Loucy (cell line): ENCODE results near the gene P2RY2.

Source experiments
- H2AFZ ChIP-seq: fragments of 200-600 bp; sonication (generic); 2 replicates; pipeline ENCODE4 v1.6.0; 2016; ENCODE audit warnings: antibody characterized with exemption, mild to moderate bottlenecking, low read length, moderate library complexity
- H3F3A ChIP-seq: fragments of 200-600 bp; 2 replicates; pipeline ENCODE4 v1.6.0; 2016; ENCODE audit warnings: antibody characterized with exemption, low read depth, mild to moderate bottlenecking
- H3K27me3 ChIP-seq: fragments of 200-600 bp; sonication (generic); 2 replicates; pipeline ENCODE4 v1.6.1; 2014; ENCODE audit warnings: low read length, mild to moderate bottlenecking; ENCODE audit not compliant: insufficient read depth, poor library complexity, severe bottlenecking
- H3K36me3 ChIP-seq: fragments of 200-600 bp; sonication (generic); 2 replicates; pipeline ENCODE4 v1.6.1; 2016; ENCODE audit warnings: low read length; ENCODE audit not compliant: insufficient read depth
- H3K4me1 ChIP-seq: fragments of 200-600 bp; sonication (generic); 2 replicates; pipeline ENCODE4 v1.5.1; 2014; ENCODE audit warnings: low read length, mild to moderate bottlenecking; ENCODE audit not compliant: insufficient read depth, poor library complexity, severe bottlenecking
- H3K4me2 ChIP-seq: fragments of 200-600 bp; sonication (generic); 2 replicates; pipeline ENCODE4 v1.6.0; 2014; ENCODE audit warnings: antibody characterized with exemption, low read length, low read depth, mild to moderate bottlenecking; ENCODE audit not compliant: poor library complexity, severe bottlenecking
- H3K4me3 ChIP-seq: fragments of 200-600 bp; sonication (generic); 2 replicates; pipeline ENCODE4 v1.5.1; 2014; ENCODE audit warnings: low read length, mild to moderate bottlenecking, mixed read lengths; ENCODE audit not compliant: poor library complexity, severe bottlenecking
- H3K79me2 ChIP-seq: fragments of 200-600 bp; sonication (generic); 2 replicates; pipeline ENCODE4 v1.6.1; 2014; ENCODE audit warnings: low read length; ENCODE audit not compliant: insufficient read depth
- H3K9ac ChIP-seq: fragments of 200-600 bp; sonication (generic); 2 replicates; pipeline ENCODE4 v1.6.0; 2014; ENCODE audit warnings: mild to moderate bottlenecking, low read depth, low read length, moderate library complexity; ENCODE audit not compliant: poor library complexity, severe bottlenecking
- H3K9me2 ChIP-seq: fragments of 200-600 bp; sonication (generic); replicated peaks from 2 replicates; pipeline ENCODE4 v1.6.1; 2016; ENCODE audit warnings: low read depth, low read length, mixed read lengths
- H3K9me3 ChIP-seq: fragments of 200-600 bp; sonication (generic); 2 replicates; pipeline ENCODE4 v1.6.1; 2014; ENCODE audit warnings: mild to moderate bottlenecking, antibody characterized with exemption, low read length, low read depth; ENCODE audit not compliant: insufficient read depth
- H4K20me1 ChIP-seq: fragments of 200-600 bp; sonication (generic); 2 replicates; pipeline ENCODE4 v1.6.0; 2014; ENCODE audit warnings: antibody characterized with exemption, low read length, mild to moderate bottlenecking; ENCODE audit not compliant: insufficient read depth, poor library complexity, severe bottlenecking
- CTCF ChIP-seq: fragments of 200-600 bp; sonication (generic); conservative IDR thresholded peaks from 2 replicates; pipeline ENCODE4 v1.5.1; 2014; ENCODE audit warnings: mild to moderate bottlenecking, antibody characterized with exemption, low read length
- EZH2phosphoT487 ChIP-seq: fragments of 200-600 bp; IDR thresholded peaks from 2 replicates; pipeline ENCODE4 v1.6.1; 2018; ENCODE audit warnings: antibody characterized with exemption, mild to moderate bottlenecking, moderate library complexity, borderline replicate concordance

P2RY2 gene

GRCh38 chr11:73263640-73264039 is 45.6 kb downstream of the P2RY2 start:
- TF ChIP-seq CTCF (no peak), EZH2phosphoT487 (no peak)
- Histone ChIP-seq H3K9me3 (no peaks in the 10 kb centered on the region), H3K4me1 (peaks cover 9% of the 10 kb centered on the region), H3F3A (no peaks in the 10 kb centered on the region), H3K4me2 (no peak overlapping the region), H4K20me1 (no peaks in the 10 kb centered on the region), H3K9me2 (no peaks in the 10 kb centered on the region), H2AFZ (no peak overlapping the region), H3K79me2 (no peaks in the 10 kb centered on the region), H3K27me3 (no peaks in the 10 kb centered on the region), H3K4me3 (no peak overlapping the region), H3K36me3 (no peaks in the 10 kb centered on the region), H3K9ac (no peak overlapping the region)

- Histone ChIP-seq H3K4me1 (peaks cover 9% of the 10 kb centered on the region), H3K9me2 (no peaks in the 10 kb centered on the region), H4K20me1 (no peaks in the 10 kb centered on the region), H3K4me3 (no peak overlapping the region), H3K36me3 (no peaks in the 10 kb centered on the region), H2AFZ (no peak overlapping the region), H3K27me3 (no peaks in the 10 kb centered on the region), H3K9ac (no peak overlapping the region), H3K79me2 (no peaks in the 10 kb centered on the region), H3F3A (no peaks in the 10 kb centered on the region), H3K9me3 (no peaks in the 10 kb centered on the region), H3K4me2 (no peak overlapping the region)
- no peak for TF ChIP-seq CTCF
- TF ChIP-seq EZH2phosphoT487 = no peak
Measured at GRCh38 chr11:73265278-73265810, 47.3 kb downstream of the P2RY2 start.

GRCh38 chr11:73265853-73266645 is 48.0 kb downstream of the P2RY2 start:
- no peaks in the 10 kb centered on the region for H3K79me2 ChIP-seq
- H2AFZ ChIP-seq = no peak overlapping the region
- no peaks in the 10 kb centered on the region for H3K27me3 ChIP-seq
- H3K4me1 ChIP-seq = peaks cover 9% of the 10 kb centered on the region
- H3K9me3 ChIP-seq = no peaks in the 10 kb centered on the region
- no peak overlapping the region for H3K4me2 ChIP-seq
- H4K20me1 ChIP-seq = no peaks in the 10 kb centered on the region
- TF ChIP-seq CTCF (no peak), EZH2phosphoT487 (no peak)
- no peaks in the 10 kb centered on the region for H3K9me2 ChIP-seq
- no peak overlapping the region for H3K4me3 ChIP-seq
- no peak overlapping the region for H3K9ac ChIP-seq
- H3F3A ChIP-seq = no peaks in the 10 kb centered on the region
- H3K36me3 ChIP-seq = no peaks in the 10 kb centered on the region
